Activated effector memory CD4-positive, alpha-beta T cell treated with Interleukin-2 at 50 U/mL for 16 hours (primary cell): ENCODE measurements around the gene C2CD4C.

Source experiments
- DNase-seq: peaks from one replicate; pipeline ENCODE4 v3.0.0-alpha.2; 2020

C2CD4C gene

GRCh38 chr19:379796-380195 is 29.2 kb downstream of the C2CD4C start:
- no peak for DNase-seq

- no peak for DNase-seq
These were observed 30.2 kb downstream of the C2CD4C start for GRCh38 chr19:378706-379105.

DNA sequence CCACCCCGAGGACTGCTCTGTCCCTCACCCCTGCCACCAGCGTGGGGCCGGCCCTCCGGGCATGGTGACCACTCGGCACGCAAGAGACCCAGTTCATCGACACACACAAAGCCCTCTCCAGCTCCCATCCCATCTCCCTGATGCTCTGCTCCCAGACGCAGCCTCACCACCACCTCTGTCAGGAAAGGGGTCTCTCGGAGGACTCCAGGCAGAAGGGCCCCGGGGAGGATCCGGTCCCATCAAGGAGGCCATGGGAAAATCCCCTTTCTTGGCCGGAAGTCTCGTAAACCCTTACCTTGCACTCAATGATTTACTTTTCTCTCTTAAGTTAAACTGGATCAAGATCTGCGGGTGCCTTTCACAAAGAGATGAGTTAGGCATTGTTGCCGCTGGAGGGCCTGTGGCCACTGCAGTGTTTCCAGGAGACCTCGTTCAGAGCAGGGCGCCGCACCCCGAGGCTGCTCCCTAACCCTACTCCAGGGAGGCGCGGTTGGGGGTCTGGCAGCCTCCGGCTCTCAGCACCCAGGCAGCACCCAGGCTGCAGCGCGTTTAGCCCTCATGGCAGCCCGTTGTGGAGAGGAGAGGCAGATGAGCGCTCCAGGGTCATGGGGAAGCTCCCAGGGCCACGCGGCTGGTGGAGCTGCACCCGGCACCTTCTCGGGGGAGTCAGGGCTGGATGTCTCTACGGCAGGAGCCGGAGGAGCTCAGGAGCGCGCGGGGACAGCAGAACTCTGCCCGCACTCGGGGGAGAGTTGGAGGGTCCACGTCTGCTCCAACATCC is 31.0 kb downstream of the C2CD4C start:
- DNase-seq, result no peak

DNA sequence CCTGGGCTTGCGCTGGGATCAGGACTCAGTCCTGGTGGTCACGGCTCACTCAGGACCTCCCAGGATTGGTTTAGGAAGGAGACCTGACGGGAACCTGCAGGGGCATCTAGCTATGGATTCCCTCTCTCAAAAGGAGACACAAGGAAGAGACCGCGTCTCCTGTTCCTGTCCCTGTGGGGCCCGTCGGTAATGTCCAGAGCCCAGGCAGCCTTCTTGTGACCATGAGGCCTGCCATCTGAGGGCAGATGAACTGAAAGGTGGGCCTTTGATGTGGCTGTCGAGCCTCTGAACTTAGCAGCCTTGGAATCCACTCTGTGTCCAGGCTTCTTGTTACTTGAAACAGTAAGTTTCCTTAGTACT is 32.9 kb downstream of the C2CD4C start:
- no peak for DNase-seq

GRCh38 chr19:375395-376110 is 33.4 kb downstream of the C2CD4C start:
- no peak for DNase-seq

GRCh38 chr19:374886-375235 is 34.1 kb downstream of the C2CD4C start:
- no peak for DNase-seq

DNA sequence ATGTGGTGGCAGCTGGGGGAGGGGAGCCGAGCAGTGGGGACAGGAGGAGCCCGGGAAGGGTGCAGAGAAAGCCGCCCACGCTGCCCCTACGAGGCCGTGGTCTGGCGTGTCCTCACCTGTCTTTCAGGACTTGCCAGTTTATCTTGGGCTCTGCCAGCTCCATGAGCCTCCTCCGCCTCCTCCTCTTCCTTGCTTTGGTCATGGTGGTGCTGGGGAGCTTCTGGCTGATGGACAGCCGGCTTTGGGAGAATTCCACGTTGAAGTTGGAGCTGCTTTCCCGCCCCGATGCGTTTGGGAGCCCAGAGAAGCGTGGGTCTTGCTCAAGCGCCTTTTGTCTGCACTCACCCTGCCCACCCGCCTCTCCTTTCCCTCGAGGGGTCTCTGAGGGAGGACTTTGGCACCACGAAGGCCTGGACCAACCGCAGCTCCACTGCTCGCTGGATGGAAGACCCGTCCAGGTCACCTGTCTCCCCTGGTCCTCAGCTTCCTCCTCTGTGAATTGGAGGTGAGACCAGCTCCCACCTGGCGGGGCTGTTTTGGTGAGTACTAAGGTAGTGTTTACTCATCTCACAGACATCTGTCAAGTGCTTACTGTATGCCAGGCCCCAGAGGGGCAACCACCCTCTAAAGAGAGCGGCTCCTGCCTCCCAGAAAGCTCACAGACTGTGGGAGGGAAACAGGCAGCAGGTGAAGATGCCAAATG is 34.6 kb downstream of the C2CD4C start:
- no peak for DNase-seq

- DNase-seq, result no peak
These were observed 35.4 kb downstream of the C2CD4C start for GRCh38 chr19:373391-374182.

DNA sequence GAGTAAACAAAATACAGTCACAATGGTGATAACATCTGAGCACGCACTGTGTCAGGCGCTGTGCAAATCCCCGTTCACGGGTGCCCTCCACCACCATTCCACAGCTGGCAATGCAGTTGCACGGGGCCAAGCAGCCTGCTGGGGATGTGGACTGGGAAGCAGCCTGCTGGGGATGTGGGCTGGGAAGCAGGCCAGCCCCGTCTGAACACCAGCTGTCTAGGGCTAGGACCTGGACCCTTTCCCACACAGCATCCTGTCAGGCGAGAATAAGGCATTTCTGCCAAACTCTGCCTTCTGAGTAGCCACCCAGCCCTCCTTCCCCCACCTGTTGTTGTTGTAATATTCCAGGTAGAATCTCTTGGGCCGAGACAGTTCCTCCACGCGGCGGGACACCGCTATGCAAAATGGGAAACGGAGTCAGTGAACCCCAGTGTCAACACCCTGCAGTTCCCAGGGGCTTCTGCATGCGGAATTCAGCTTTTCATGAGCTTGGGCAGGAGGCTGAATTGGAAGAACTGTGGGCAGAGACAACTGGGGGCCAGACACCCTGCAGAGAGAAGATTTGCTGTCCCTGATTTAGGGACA is 36.5 kb downstream of the C2CD4C start:
- no peak for DNase-seq

- DNase-seq, result no peak
These were observed 37.3 kb downstream of the C2CD4C start for GRCh38 chr19:371501-372168.

- no peak for DNase-seq
These were observed 38.2 kb downstream of the C2CD4C start for GRCh38 chr19:370641-371330.

DNA sequence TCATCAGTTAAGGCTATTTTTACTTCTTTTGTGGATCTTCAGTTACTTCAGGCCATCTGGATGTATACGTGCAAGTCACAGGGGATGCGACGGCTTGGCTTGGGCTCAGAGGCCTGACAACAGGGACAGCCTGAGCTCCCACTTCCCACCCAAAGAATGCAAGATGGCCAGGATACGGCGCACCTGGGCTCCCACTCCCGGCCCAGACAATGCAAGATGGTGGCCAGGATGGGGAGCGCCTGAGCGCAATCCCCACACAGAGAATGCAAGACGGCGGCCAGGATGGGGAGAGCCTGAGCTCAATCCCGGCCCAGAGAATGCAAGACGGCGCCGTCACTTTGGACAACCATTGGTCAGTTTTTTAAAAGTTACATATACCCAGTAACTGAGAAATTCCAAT is 39.1 kb downstream of the C2CD4C start:
- DNase-seq, result no peak

DNA sequence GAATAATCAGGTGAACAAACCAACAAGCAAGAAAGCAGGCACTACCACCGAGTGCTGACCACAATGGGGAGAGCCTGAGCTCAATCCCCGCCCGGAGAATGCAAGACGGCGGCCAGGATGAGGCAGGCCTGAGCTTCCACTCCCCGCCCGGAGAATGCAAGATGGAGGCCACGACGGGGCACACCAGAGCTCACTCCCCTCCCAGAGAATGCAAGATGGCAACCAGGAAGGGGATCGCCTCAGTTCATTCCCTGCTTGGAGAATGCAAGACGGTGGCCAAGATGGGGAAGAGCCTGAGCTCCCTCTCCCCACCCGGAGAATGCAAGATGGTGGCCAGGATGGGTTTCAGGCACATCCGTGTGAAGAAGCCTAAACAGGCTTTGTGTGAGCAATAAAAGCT is 39.7 kb downstream of the C2CD4C start:
- DNase-seq, result no peak

- no peak for DNase-seq
These were observed 40.3 kb downstream of the C2CD4C start for GRCh38 chr19:368630-369024.

- no peak for DNase-seq
These were observed 40.9 kb downstream of the C2CD4C start for GRCh38 chr19:367963-368629.

DNA sequence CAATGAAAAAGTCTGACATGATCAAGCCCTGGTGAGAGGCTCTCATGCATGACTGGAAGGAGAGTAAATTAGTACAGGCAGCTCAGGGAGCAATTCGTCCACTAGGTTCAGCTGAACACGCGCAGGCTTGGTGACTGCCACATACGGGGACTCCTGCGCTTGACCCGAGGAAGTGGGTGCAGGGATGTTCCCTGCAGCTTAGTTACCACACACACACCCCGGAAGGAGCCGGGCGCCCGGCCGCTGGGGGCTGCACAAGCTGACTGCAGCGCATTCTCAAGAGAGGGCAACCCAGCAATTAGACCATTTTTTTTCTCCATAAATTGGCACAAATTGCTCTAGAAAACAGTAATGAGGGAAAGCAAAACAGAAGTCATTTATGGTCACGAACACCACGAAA is 41.4 kb downstream of the C2CD4C start:
- no peak for DNase-seq

GRCh38 chr19:366951-367350 is 42.0 kb downstream of the C2CD4C start:
- no peak for DNase-seq

DNA sequence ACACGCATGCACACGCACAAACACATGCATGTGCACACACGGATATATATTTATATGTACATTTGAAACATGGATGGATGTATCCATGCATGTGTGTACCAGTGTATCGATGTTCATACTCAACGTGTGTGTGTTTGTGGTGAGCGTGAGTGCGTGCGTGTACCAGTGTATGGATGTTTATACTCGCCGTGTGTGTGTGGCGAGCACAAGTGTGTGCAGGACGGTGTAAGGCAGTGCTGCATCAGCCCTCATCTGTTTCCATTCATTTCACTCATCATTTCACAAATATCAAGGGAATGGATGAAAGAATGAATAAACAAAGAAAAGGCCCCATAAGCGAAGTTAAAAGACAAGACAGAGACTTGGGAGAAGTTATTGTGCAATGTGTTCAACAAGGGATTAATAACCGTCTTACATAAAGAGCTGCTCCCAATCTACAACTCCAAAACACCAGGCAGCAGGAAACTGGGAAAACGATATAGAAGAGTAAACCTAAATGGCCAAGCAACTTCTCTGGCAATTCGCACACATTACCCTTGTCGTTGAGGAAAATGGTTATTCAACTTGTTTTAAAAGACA is 42.7 kb downstream of the C2CD4C start:
- no peak for DNase-seq

DNA sequence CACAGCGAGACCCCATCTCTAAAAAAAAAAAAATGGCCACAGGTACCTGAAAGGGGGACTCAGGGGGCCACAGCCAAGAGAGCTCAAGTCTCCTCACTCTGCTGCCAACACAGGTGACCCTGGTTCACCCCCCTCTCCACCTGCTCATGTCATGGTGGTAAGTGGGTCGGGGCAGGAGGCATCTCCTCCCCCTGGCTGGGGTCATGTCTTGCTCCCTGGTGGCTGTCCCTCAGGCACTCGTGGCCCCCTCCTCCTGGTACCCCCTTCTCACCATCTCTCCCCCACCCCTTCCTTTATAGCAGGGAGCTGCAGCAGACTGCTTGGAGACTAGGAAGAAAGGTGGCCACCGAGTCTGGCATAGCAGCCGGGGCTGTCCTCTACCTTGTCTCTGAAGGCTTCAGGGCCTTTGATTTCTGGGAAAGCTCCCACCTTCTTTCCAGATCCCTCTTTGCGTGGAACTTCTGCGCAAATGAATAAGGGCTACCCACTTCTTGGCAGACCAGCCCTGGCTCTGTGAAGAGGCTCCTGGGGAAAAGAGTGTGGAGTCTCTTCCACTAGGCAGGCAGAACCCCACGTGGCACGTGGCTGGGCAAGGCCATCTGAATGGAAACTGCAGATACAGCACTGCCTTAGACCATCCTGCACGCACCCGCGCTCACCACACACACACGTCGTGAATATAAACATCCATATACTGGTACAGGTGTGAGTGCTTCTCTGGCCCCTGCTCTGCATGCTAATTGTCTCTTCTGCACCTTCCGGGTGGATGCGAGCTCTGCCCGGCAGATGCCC is 44.3 kb downstream of the C2CD4C start:
- no peak for DNase-seq

- DNase-seq, result no peak
These were observed 46.3 kb downstream of the C2CD4C start for GRCh38 chr19:362683-363082.
